ENCODE results near the gene FFAR1.

Gene FFAR1

GRCh38 chr19:35337984-35338296, 9.8 kb upstream of the FFAR1 start:
- TF ChIP-seq CTCF (IDR thresholded peaks at IDR 0.05; ENCODE audit: low read depth, low read length), result no peak
- no peak for DNase-seq (ENCODE audit: low read depth, low spot score)
- in situ Hi-C loops (cut with HindIII; ENCODE audit: low sequenced_read_pairs), result no loop called here
- no peak overlapping the region for H3K4me3 ChIP-seq (ENCODE audit: low read depth, low read length)

GRCh38 chr19:35340431-35340830, 7.3 kb upstream of the FFAR1 start:
- in situ Hi-C loops (cut with HindIII; ENCODE audit: low sequenced_read_pairs), result no loop called here
- H3K4me3 ChIP-seq (ENCODE audit: low read depth, low read length), result no peak overlapping the region
- TF ChIP-seq CTCF (IDR thresholded peaks at IDR 0.05; ENCODE audit: low read depth, low read length), result no peak
- no peak for DNase-seq (ENCODE audit: low read depth, low spot score)

DNA sequence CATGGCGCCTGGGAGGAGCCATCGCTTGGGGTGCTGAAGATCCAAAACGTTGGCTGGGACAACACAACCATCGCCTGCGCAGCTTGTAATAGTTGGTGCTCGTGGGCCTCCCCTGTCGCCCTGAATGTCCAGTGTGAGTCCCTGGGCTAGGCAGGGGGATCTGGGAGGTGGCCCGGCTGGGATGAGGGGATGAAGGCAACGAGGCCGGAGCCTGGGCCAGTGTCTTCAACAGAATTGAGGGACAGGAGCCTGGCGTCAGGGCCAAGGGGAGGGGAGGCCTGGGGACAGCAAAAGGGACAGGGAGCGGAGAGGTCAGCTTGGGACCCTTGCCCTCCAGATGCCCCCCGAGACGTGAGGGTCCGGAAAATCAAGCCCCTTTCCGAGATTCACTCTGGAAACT, 6.7 kb upstream of the FFAR1 start:
- no peak overlapping the region for H3K4me3 ChIP-seq (ENCODE audit: low read depth, low read length)
- in situ Hi-C loops (cut with HindIII; ENCODE audit: low sequenced_read_pairs), result no loop called here
- DNase-seq (ENCODE audit: low read depth, low spot score), result no peak
- TF ChIP-seq CTCF (IDR thresholded peaks at IDR 0.05; ENCODE audit: low read depth, low read length), result no peak

DNA sequence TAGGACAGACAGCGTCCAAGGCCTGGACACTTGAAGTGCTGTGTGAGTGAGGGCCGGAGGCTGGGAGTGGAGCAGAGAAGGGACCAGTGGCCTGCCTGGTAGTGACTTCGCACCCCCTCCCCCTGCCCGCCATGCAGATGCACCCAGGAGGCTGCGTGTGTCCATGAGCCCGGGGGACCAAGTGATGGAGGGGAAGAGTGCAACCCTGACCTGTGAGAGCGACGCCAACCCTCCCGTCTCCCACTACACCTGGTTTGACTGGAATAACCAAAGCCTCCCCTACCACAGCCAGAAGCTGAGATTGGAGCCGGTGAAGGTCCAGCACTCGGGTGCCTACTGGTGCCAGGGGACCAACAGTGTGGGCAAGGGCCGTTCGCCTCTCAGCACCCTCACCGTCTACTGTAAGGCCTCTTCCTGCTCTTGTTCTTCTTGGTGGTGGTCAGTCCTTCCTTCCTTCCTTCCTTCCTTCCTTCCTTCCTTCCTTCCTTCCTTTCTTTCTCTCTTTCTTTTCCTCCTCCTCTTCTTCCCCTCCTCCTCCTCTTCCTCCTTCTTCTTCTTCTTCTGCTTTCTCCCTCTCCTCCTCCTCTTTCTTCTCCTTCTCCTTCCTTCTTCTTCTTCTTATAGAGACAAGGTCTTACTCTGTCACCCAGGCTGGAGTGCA, 6.0 kb upstream of the FFAR1 start:
- no peak for DNase-seq (ENCODE audit: low read depth, low spot score)
- in situ Hi-C loops (cut with HindIII; ENCODE audit: low sequenced_read_pairs), result no loop called here
- H3K4me3 ChIP-seq (ENCODE audit: low read depth, low read length), result no peak overlapping the region
- no peak for TF ChIP-seq CTCF (IDR thresholded peaks at IDR 0.05; ENCODE audit: low read depth, low read length)

DNA sequence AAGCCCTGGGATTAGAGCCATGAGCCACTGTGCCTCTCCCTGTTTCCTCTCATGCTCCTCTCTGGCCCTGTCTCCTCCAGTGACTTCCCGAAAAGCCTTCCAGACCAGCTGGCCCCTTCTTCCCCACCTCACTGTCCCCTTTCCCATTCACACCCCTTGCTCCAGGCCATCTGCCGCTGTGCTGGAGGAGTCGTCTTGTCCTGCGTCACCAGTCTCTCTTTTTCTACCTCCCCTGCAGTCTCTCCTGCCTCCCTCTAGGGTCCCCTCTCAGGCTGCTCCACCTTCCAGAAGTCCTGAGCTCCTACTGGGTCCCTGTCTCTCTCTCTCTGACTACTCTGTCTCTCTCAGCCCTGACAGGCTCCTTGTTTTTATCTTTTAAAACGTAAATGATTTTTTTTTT, 5.3 kb upstream of the FFAR1 start:
- DNase-seq (ENCODE audit: low read depth, low spot score), result no peak
- H3K4me3 ChIP-seq (ENCODE audit: low read depth, low read length), result no peak overlapping the region
- in situ Hi-C loops (cut with HindIII; ENCODE audit: low sequenced_read_pairs), result no loop called here

GRCh38 chr19:35344511-35345031, 3.1 kb upstream of the FFAR1 start:
- H3K4me3 ChIP-seq (ENCODE audit: low read depth, low read length), result no peak overlapping the region
- in situ Hi-C loops (cut with HindIII; ENCODE audit: low sequenced_read_pairs), result no loop called here
- no peak for TF ChIP-seq CTCF (IDR thresholded peaks at IDR 0.05; ENCODE audit: low read depth, low read length)
- DNase-seq (ENCODE audit: low read depth, low spot score), result no peak

More for the DNA sequence above, 5.3 kb upstream of the FFAR1 start:
- TF ChIP-seq CTCF (IDR thresholded peaks at IDR 0.05; ENCODE audit: low read depth, low read length), result no peak

Data from astrocyte of the spinal cord (primary cell).